NCI-H748 (cell line): ENCODE measurements around the gene TUBB4B.

Source experiments
- DNase-seq: peaks from one replicate; lab custom pipeline; 2025; ENCODE audit not compliant: unreplicated experiment; lab: John Stamatoyannopoulos, UW

TUBB4B gene

GRCh38 chr9:137212520-137212919 is 28.6 kb upstream of the TUBB4B start:
- DNase-seq: no peak

- DNase-seq: no peak
Observed at GRCh38 chr9:137213160-137214060, 27.7 kb upstream of the TUBB4B start.

GRCh38 chr9:137214620-137215019 is 26.5 kb upstream of the TUBB4B start:
- DNase-seq: no peak

GRCh38 chr9:137215196-137215986 is 25.7 kb upstream of the TUBB4B start:
- DNase-seq: no peak

- no peak for DNase-seq
Observed at GRCh38 chr9:137216188-137216965, 24.7 kb upstream of the TUBB4B start.

- DNase-seq: peak; percentile 45
Observed at GRCh38 chr9:137217276-137218211, 23.5 kb upstream of the TUBB4B start.

- DNase-seq: no peak
Observed at GRCh38 chr9:137218212-137218753, 22.8 kb upstream of the TUBB4B start.

GRCh38 chr9:137218754-137219271 is 22.3 kb upstream of the TUBB4B start:
- DNase-seq: no peak

GRCh38 chr9:137219757-137220316 is 21.2 kb upstream of the TUBB4B start:
- DNase-seq: no peak

GRCh38 chr9:137220317-137221094 is 20.6 kb upstream of the TUBB4B start:
- no peak for DNase-seq

- no peak for DNase-seq
Observed at GRCh38 chr9:137221095-137221505, 20.0 kb upstream of the TUBB4B start.

GRCh38 chr9:137221506-137222111 is 19.5 kb upstream of the TUBB4B start:
- peak; percentile 58 for DNase-seq

GRCh38 chr9:137222190-137223077 is 18.7 kb upstream of the TUBB4B start, which contains the start of gene RNF208:
Gene RNF208 (minus strand): TSS chr9:137222240. CDS start chr9:137221212, 1,028 bp downstream.
- peak; percentile 56 for DNase-seq

- peak; percentile 93 for DNase-seq
Observed at GRCh38 chr9:137223078-137223970, 17.8 kb upstream of the TUBB4B start.

- no peak for DNase-seq
Observed at GRCh38 chr9:137224830-137225694, 16.0 kb upstream of the TUBB4B start, which contains the start of gene CYSRT1. Gene CYSRT1 (plus strand): TSS chr9:137225174. CDS start chr9:137225622, 448 bp downstream.
